MM.1S (cell line): ENCODE results near the gene EIF5AL1.

Experiments
- DNase-seq: peaks from one replicate; pipeline ENCODE4 v3.0.0-alpha.2; 2015
- H2AFZ ChIP-seq: fragments of 300-600 bp; sonication (generic); 2 replicates; pipeline ENCODE4 v1.6.0; 2016; ENCODE audit warnings: antibody characterized with exemption, low read length
- H3F3A ChIP-seq: fragments of 300-600 bp; sonication (generic); 2 replicates; pipeline ENCODE4 v1.6.1; 2016; ENCODE audit warnings: mild to moderate bottlenecking, antibody characterized with exemption, low read length, moderate library complexity, mixed read lengths; ENCODE audit not compliant: insufficient read depth
- H3K27ac ChIP-seq: fragments of 300-600 bp; sonication (generic); 2 replicates; pipeline ENCODE4 v1.5.1; 2016; ENCODE audit warnings: mild to moderate bottlenecking, low read length
- H3K27me3 ChIP-seq: fragments of 300-600 bp; sonication (generic); replicated peaks from 2 replicates; pipeline ENCODE4 v1.6.0; 2016; ENCODE audit warnings: low read length; ENCODE audit not compliant: insufficient read depth
- H3K36me3 ChIP-seq: fragments of 300-600 bp; sonication (generic); replicated peaks from 2 replicates; pipeline ENCODE4 v1.6.1; 2016; ENCODE audit warnings: mild to moderate bottlenecking, low read length, mixed read lengths; ENCODE audit not compliant: insufficient read depth
- H3K4me1 ChIP-seq: fragments of 300-600 bp; sonication (generic); 2 replicates; pipeline ENCODE4 v1.6.1; 2016; ENCODE audit warnings: low read length, mixed read lengths
- H3K4me2 ChIP-seq: fragments of 300-600 bp; sonication (generic); 2 replicates; pipeline ENCODE4 v1.6.0; 2016; ENCODE audit warnings: low read depth, low read length
- H3K4me3 ChIP-seq: fragments of 300-600 bp; sonication (generic); 2 replicates; pipeline ENCODE4 v1.5.1; 2016; ENCODE audit warnings: low read length, mixed read lengths
- H3K79me2 ChIP-seq: fragments of 300-600 bp; sonication (generic); 2 replicates; pipeline ENCODE4 v1.6.1; 2016; ENCODE audit warnings: mixed run types, low read length, mixed read lengths
- H3K9ac ChIP-seq: fragments of 300-600 bp; sonication (generic); 2 replicates; pipeline ENCODE4 v1.6.1; 2016; ENCODE audit warnings: low read length, mixed read lengths
- H3K9me2 ChIP-seq: fragments of 300-600 bp; sonication (generic); replicated peaks from 2 replicates; pipeline ENCODE4 v1.6.1; 2016; ENCODE audit warnings: mild to moderate bottlenecking, low read length, mixed read lengths; ENCODE audit not compliant: insufficient read depth
- H3K9me3 ChIP-seq: fragments of 300-600 bp; sonication (generic); replicated peaks from 2 replicates; pipeline ENCODE4 v1.6.1; 2016; ENCODE audit warnings: mild to moderate bottlenecking, low read length, mixed read lengths; ENCODE audit not compliant: insufficient read depth
- H4K20me1 ChIP-seq: fragments of 300-600 bp; sonication (generic); 2 replicates; pipeline ENCODE4 v1.6.1; 2016; ENCODE audit warnings: mild to moderate bottlenecking, low read length, moderate library complexity, mixed read lengths; ENCODE audit not compliant: insufficient read depth
- CTCF ChIP-seq: fragments of 300-600 bp; sonication (generic); IDR thresholded peaks from 2 replicates; pipeline ENCODE4 v1.5.1; 2016; ENCODE audit warnings: antibody characterized with exemption, low read length, mixed read lengths
- EZH2 ChIP-seq: fragments of 300-600 bp; sonication (generic); optimal IDR thresholded peaks from 2 replicates; pipeline ENCODE3; 2017; ENCODE audit warnings: low read depth, mild to moderate bottlenecking, antibody characterized with exemption, low read length, mixed read lengths
- EZH2phosphoT487 ChIP-seq: fragments of 300-600 bp; sonication (generic); IDR thresholded peaks from 2 replicates; pipeline ENCODE4 v1.6.1; 2018; ENCODE audit warnings: antibody characterized with exemption, low read length

The EIF5AL1 gene

GRCh38 chr10:79476645-79477044 lies 35.7 kb upstream of the EIF5AL1 start:
- TF ChIP-seq CTCF (no peak), EZH2phosphoT487 (no peak), EZH2 (no peak)
- H3K27ac ChIP-seq: no peak overlapping the region

DNA sequence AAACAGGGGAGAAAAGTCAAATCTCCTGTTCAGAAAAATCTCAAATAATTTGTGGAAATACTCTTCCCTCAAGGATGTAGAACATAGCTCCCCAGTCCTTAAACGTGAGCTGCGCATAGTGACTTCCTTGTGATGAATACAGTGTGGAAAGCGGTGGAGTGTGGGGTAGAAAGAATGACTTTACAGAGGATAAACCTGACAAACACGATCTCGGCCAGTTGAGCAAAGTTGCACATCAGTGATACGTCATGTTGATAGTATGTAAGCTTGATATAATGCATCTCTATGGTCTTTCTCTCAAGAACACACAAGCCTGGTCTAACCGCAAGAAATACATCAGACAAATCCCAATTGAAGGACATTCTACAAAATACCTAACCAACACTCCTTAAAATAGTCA lies 34.9 kb upstream of the EIF5AL1 start:
- Histone ChIP-seq H2AFZ (no peak overlapping the region), H3K4me1 (no peaks in the 10 kb centered on the region), H3K36me3 (no peaks in the 10 kb centered on the region), H3K9ac (no peak overlapping the region), H3K4me3 (no peak overlapping the region), H3K9me3 (no peaks in the 10 kb centered on the region), H4K20me1 (no peaks in the 10 kb centered on the region), H3K4me2 (no peak overlapping the region), H3K27me3 (no peaks in the 10 kb centered on the region), H3K9me2 (no peaks in the 10 kb centered on the region), H3F3A (no peaks in the 10 kb centered on the region), H3K79me2 (no peaks in the 10 kb centered on the region), H3K27ac (no peak overlapping the region)
- DNase-seq: no peak
- no peak for TF ChIP-seq EZH2phosphoT487
- no peak for TF ChIP-seq EZH2
- no peak for TF ChIP-seq CTCF

More at GRCh38 chr10:79476645-79477044, 35.7 kb upstream of the EIF5AL1 start:
- Histone ChIP-seq H3K27me3 (no peaks in the 10 kb centered on the region), H3F3A (no peaks in the 10 kb centered on the region), H3K4me3 (no peak overlapping the region), H3K4me2 (no peak overlapping the region), H3K9me3 (no peaks in the 10 kb centered on the region), H3K36me3 (no peaks in the 10 kb centered on the region), H3K79me2 (no peaks in the 10 kb centered on the region), H3K9ac (no peak overlapping the region), H4K20me1 (no peaks in the 10 kb centered on the region), H3K4me1 (no peaks in the 10 kb centered on the region), H2AFZ (no peak overlapping the region), H3K9me2 (no peaks in the 10 kb centered on the region)
- DNase-seq: no peak

DNA sequence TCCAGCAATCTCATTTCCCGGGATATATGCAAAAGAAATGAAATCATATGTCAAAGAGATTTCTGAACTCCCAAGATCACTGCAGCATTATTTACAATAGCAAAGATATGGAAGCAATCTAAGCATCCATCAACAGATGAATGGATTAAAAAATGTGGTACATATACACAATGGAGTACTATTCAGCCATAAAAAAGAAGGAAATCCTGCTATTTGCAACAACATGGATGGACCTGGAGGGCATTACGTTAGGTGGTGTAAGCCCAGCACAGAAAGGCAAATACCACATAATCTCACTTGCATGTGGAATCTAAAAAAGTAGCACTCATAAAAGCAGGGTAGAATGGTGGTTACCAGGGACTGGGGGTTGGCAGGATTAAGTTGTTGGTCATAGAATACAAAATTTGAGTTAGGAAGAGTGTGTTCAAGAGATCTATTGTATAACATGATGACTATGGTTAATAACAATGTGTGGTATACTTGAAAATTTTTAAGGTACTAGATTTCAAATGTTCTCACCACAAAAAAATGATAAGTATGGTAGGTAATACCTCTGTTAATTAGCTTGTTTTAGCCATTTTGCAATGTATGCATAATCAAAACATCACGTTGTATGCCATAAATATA lies 32.9 kb upstream of the EIF5AL1 start:
- Histone ChIP-seq H3K4me3 (no peak overlapping the region), H3K9me3 (no peaks in the 10 kb centered on the region), H3K9ac (no peak overlapping the region), H4K20me1 (no peaks in the 10 kb centered on the region), H3K4me1 (no peaks in the 10 kb centered on the region), H3K79me2 (no peaks in the 10 kb centered on the region), H3K9me2 (no peaks in the 10 kb centered on the region), H3F3A (no peaks in the 10 kb centered on the region), H3K27ac (no peak overlapping the region), H3K4me2 (no peak overlapping the region), H2AFZ (no peak overlapping the region), H3K36me3 (no peaks in the 10 kb centered on the region), H3K27me3 (no peaks in the 10 kb centered on the region)
- no peak for TF ChIP-seq EZH2phosphoT487
- no peak for TF ChIP-seq EZH2
- TF ChIP-seq CTCF: no peak
- no peak for DNase-seq
